Spleen (tissue), 11 donors: ENCODE data around the gene ZNF248. TPM values are rescaled to one million over a fixed set of nuclear protein-coding genes. Genes with fewer than 3 reads are reported as not detected.
"Not testable (repeated sequence)": the region's sequence is repeated elsewhere in the genome, so short reads cannot be mapped to it uniquely, and the experiment has no call there.

Source experiments
- DNase-seq: peaks from one replicate; pipeline ENCODE4 v3.0.0-alpha.2; 2020
- H3K27ac ChIP-seq, 8 donors: fragments of 200-600 bp; sonication (generic) in 7 of 8; 1 replicate in 4 of 8; 2 replicates in 4 of 8; pipeline versions ENCODE4 v1.5.0 to v1.8.0; 2016 to 2021; ENCODE audit warnings: inconsistent platforms in 4 of 8, mild to moderate bottlenecking in 4 of 8, moderate library complexity in 1 of 8
- H3K27me3 ChIP-seq, 7 donors: fragments of 200-600 bp; sonication (generic) in 6 of 7; replicated peaks in 1 of 7; 1 replicate in 4 of 7; 2 replicates in 3 of 7; pipeline versions ENCODE4 v1.5.0 to v1.8.0; 2016 to 2021; ENCODE audit warnings: inconsistent platforms in 3 of 7, mild to moderate bottlenecking in 1 of 7
- H3K36me3 ChIP-seq, 6 donors: fragments of 200-600 bp; sonication (generic) in 5 of 6; 1 replicate in 4 of 6; 2 replicates in 2 of 6; pipeline versions ENCODE4 v1.5.0 to v1.8.0; 2016 to 2021; ENCODE audit warnings: inconsistent platforms in 2 of 6
- H3K4me1 ChIP-seq, 6 donors: fragments of 200-600 bp; sonication (generic) in 5 of 6; 1 replicate in 3 of 6; 2 replicates in 3 of 6; pipeline versions ENCODE4 v1.5.0 to v1.8.0; 2016 to 2021; ENCODE audit warnings: inconsistent platforms in 3 of 6
- H3K4me3 ChIP-seq, 8 donors: fragments of 200-600 bp; sonication (generic) in 7 of 8; 1 replicate in 4 of 8; 2 replicates in 4 of 8; pipeline versions ENCODE4 v1.5.0 to v1.8.0; 2016 to 2021; ENCODE audit warnings: inconsistent platforms in 4 of 8, mild to moderate bottlenecking in 4 of 8, moderate library complexity in 2 of 8
- H3K9me3 ChIP-seq, 8 donors: fragments of 200-600 bp; sonication (generic) in 7 of 8; 1 replicate in 4 of 8; 2 replicates in 4 of 8; pipeline versions ENCODE4 v1.5.0 to v1.8.0; 2016 to 2021; ENCODE audit warnings: inconsistent platforms in 4 of 8
- POLR2A ChIP-seq, 3 donors: fragments of 450-650 bp; IDR thresholded peaks; one replicate each; pipeline ENCODE4 v1.5.1; 2017; ENCODE audit warnings: antibody characterized with exemption in 3 of 3, mild to moderate bottlenecking in 1 of 3
- POLR2AphosphoS5 ChIP-seq, 3 donors: sonication (generic); formaldehyde crosslinking; IDR thresholded peaks; one replicate each; pipeline ENCODE4 v1.5.1; 2017; ENCODE audit warnings: antibody characterized with exemption in 3 of 3
- WGBS, 5 donors: extraction: QIAGEN DNeasy Blood & Tissue Kit in 3 of 5; methylation state at CpG; one replicate each; pipeline versions ENCODE4 v1.1.5 to v1.1.7; 2013 to 2018; 5-methylcytosine and 5-hydroxymethylcytosine counted together
- intact Hi-C: fragments of 100-400 bp; cut with DNase I; formaldehyde crosslinking; loops from one replicate; pipeline ENCODE4 v1.15.0; 2023; ENCODE audit warnings: low total_unique reads
- polyA plus RNA-seq, 3 donors: library from polyadenylated mRNA; stranded (reverse); fragments of 200-250 nt; gene quantifications; one replicate each; pipeline ENCODE4 v1.2.1, GENCODE V29; 2013
- total RNA-seq, 7 donors: library from RNA; depleted of rRNA in 3 of 7; stranded (reverse); fragments of >200 nt in 3 of 7; fragmentation: NEBNext Ultra II Directional in 4 of 7; extraction: Animal tissue kit (Norgen Biotek cat#: 25700) in 4 of 7; gene quantifications; one replicate each; pipeline versions ENCODE4 v1.1.0 to v1.2.1, GENCODE V29; 2016 to 2021
- TF ChIP-seq, protein P1 (sequence below), 11 experiments: fragments of 200-600 bp in 7 of 11; fragments of 450-650 bp in 4 of 11; sonication (generic) in 4 of 11; IDR thresholded peaks in 8 of 11; conservative IDR thresholded peaks in 3 of 11; 1 replicate in 7 of 11; 2 replicates in 4 of 11; pipeline versions ENCODE4 v1.4.0 to v1.8.0; 2016 to 2021; ENCODE audit warnings: antibody characterized with exemption in 11 of 11, inconsistent platforms in 4 of 11, mild to moderate bottlenecking in 1 of 11
- donor health status: healthy with polysubstance abuse.
- donor health status: DM: no; HTN: no; CAD: no; lungs with moderate emphysema.
- donor health status: DM: no; HTN: no; CAD: no.
- donor health status: Bipolar disorder and iron deficiency.
- donor health status: healthy.
- donor health status: DM: no; HTN: no; CAD: no.
- donor health status: DM: yes; HTN: yes; CAD: no.

The ZNF248 gene
- total and polyA plus RNA-seq, 10 donors = 4.9 to 19.3 (median 11.8) TPM

DNA sequence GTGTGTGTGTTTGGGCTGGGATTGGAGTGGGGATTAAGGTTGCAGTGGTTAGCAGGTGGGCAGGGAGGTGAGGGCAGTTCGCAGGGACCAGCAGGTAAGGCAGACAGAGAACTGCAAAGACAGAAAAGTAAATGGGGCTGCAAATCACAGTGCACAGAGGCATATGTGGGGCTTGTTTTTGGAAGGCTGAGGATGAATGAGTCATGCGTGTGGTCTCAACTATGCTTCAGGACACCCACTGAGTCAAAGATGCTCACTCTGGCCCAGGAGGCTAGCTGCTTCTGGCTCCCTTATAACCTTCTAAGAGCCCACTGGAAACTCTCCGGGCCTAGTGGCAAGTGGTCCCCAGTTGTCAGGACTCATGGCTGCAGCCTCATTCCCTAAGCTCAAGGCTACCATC lies 118.2 kb downstream of the ZNF248 start:
- TF ChIP-seq, protein P1, sequence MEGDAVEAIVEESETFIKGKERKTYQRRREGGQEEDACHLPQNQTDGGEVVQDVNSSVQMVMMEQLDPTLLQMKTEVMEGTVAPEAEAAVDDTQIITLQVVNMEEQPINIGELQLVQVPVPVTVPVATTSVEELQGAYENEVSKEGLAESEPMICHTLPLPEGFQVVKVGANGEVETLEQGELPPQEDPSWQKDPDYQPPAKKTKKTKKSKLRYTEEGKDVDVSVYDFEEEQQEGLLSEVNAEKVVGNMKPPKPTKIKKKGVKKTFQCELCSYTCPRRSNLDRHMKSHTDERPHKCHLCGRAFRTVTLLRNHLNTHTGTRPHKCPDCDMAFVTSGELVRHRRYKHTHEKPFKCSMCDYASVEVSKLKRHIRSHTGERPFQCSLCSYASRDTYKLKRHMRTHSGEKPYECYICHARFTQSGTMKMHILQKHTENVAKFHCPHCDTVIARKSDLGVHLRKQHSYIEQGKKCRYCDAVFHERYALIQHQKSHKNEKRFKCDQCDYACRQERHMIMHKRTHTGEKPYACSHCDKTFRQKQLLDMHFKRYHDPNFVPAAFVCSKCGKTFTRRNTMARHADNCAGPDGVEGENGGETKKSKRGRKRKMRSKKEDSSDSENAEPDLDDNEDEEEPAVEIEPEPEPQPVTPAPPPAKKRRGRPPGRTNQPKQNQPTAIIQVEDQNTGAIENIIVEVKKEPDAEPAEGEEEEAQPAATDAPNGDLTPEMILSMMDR (IDR thresholded peaks at IDR 0.05 in 8 of 11, conservative IDR thresholded peaks at IDR 0.05 in 3 of 11) = no peak
- TF ChIP-seq POLR2AphosphoS5 (IDR thresholded peaks at IDR 0.05) (no peak), POLR2A (IDR thresholded peaks at IDR 0.05) (no peak)
- Histone ChIP-seq H3K27me3 (no peaks in the 10 kb centered on the region), H3K27ac (no peak overlapping the region), H3K4me3 (no peak overlapping the region), H3K9me3 (peaks cover 0 to 61% (median 14%) of the 10 kb centered on the region in 8 donors), H3K4me1 (no peaks in the 10 kb centered on the region), H3K36me3 (no peaks in the 10 kb centered on the region)
- intact Hi-C loops = no loop called here
- 73 to 84% (median 82%) methylated on average over 3 of the region's 3 CpGs for WGBS, 5 donors
- DNase-seq = no peak

DNA sequence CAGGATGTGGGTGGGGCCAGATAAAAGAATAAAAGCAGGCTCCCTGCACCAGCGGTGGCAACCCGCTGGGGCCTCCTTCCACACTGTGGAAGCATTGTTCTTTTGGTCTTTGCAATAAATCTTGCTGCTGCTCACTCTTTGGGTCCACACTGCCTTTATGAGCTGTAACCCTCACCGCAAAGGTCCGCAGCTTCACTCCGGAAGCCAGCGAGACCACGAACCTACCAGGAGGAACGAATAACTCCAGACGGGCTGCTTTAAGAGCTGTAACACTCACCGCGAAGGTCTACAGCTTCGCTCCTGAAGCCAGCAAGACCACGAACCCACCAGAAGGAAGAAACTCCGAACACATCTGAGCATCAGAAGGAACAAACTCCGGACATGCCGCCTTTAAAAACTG lies 119.2 kb downstream of the ZNF248 start:
- H3K9me3 ChIP-seq = peaks cover 0 to 61% (median 14%) of the 10 kb centered on the region in 8 donors
- 89 to 94% (median 90%) methylated on average over 16 of the region's 16 CpGs for WGBS, 5 donors
- DNase-seq, intact Hi-C loops, H3K4me3 ChIP-seq, H3K4me1 ChIP-seq, H3K27ac ChIP-seq, H3K36me3 ChIP-seq, H3K27me3 ChIP-seq: not testable (repeated sequence)

- TF ChIP-seq POLR2AphosphoS5 (IDR thresholded peaks at IDR 0.05) = no peak
- no peak for TF ChIP-seq POLR2A (IDR thresholded peaks at IDR 0.05)
- TF ChIP-seq, protein P1 (IDR thresholded peaks at IDR 0.05 in 8 of 11, conservative IDR thresholded peaks at IDR 0.05 in 3 of 11) = no peak
- WGBS, 5 donors = 72 to 84% (median 82%) methylated on average over 8 to 15 of the region's 15 CpGs
- Histone ChIP-seq H3K27ac (no peak overlapping the region), H3K9me3 (peaks cover 0 to 60% (median 14%) of the 10 kb centered on the region in 8 donors), H3K4me3 (no peak overlapping the region), H3K27me3 (no peaks in the 10 kb centered on the region), H3K36me3 (no peaks in the 10 kb centered on the region), H3K4me1 (no peaks in the 10 kb centered on the region)
- no peak for DNase-seq
- intact Hi-C loops = no loop called here
These were observed 120.1 kb downstream of the ZNF248 start for GRCh38 chr10:37737336-37737735.

DNA sequence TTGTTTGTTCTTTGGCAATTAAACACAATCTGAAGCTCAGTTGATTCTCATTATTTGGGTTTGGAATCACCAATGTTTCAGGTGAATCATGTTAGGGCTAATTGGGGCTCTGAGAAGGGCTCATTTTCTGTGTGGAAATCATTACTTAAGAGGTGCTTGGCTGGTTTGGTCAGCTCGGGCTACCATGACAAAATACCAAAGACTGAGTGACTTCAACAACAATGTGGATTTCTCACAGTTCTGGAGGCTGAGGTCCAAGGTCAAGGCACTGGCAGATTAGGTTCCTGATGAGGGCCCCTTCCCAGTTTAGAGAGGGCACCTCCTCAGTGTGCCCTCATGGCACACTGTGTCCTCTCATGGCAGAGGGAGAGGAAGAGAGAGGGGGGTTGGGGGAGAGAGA lies 121.3 kb downstream of the ZNF248 start:
- H3K9me3 ChIP-seq = peaks cover 0 to 48% (median 5%) of the 10 kb centered on the region in 8 donors
- H3K27ac ChIP-seq = no peak overlapping the region
- 56 to 67% (median 58%) methylated on average over 1 of the region's 1 CpG for WGBS, 5 donors
- intact Hi-C loops = no loop called here
- H3K4me1 ChIP-seq = no peaks in the 10 kb centered on the region
- DNase-seq = no peak
- H3K27me3 ChIP-seq = no peaks in the 10 kb centered on the region
- no peak overlapping the region for H3K4me3 ChIP-seq
- H3K36me3 ChIP-seq = no peaks in the 10 kb centered on the region
- TF ChIP-seq, protein P1 (IDR thresholded peaks at IDR 0.05 in 8 of 11, conservative IDR thresholded peaks at IDR 0.05 in 3 of 11) = no peak
- TF ChIP-seq POLR2AphosphoS5 (IDR thresholded peaks at IDR 0.05) (no peak), POLR2A (IDR thresholded peaks at IDR 0.05) (no peak)

DNA sequence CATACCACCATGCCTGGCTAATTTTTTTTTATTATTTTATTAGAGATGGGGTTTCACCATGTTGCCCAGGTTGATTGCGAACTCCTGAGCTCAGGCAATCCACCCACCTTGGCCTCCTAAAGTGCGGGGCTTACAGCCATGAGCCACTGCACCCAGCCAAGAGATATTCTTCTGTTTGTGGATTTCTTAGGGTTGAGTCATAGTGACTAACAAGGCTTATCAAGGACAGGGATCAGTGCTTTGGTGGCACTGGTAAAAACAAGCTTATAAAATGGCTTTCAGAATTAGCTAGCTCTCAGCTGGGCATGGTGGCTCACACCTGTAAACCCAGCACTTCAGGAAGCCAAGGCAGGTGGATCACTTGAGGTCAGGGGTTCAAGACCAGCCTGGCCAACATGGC lies 122.4 kb downstream of the ZNF248 start:
- Histone ChIP-seq H3K27ac (no peak overlapping the region), H3K36me3 (no peaks in the 10 kb centered on the region), H3K4me3 (no peak overlapping the region), H3K27me3 (no peaks in the 10 kb centered on the region), H3K9me3 (peaks cover 0 to 36% (median 1%) of the 10 kb centered on the region in 8 donors), H3K4me1 (no peaks in the 10 kb centered on the region)
- TF ChIP-seq POLR2A (IDR thresholded peaks at IDR 0.05) (no peak), POLR2AphosphoS5 (IDR thresholded peaks at IDR 0.05) (no peak)
- TF ChIP-seq, protein P1 (IDR thresholded peaks at IDR 0.05 in 8 of 11, conservative IDR thresholded peaks at IDR 0.05 in 3 of 11) = no peak
- intact Hi-C loops = no loop called here
- DNase-seq = no peak
- WGBS, 5 donors = 68 to 84% (median 77%) methylated on average over 2 of the region's 2 CpGs
